Measurements from ENCODE around the gene PREX1.

PREX1 gene

GRCh38 chr20:48728042-48728825, 99.6 kb downstream of the PREX1 start:
- TF ChIP-seq CSDC2 (CRISPR knock-in tag; IDR thresholded peaks at IDR 0.05) (no peak), ESRRG (CRISPR knock-in tag; IDR thresholded peaks at IDR 0.05) (no peak), ZNF565 (CRISPR knock-in tag; conservative IDR thresholded peaks at IDR 0.05; ENCODE audit: low read depth) (no peak), BACH2 (CRISPR knock-in tag; IDR thresholded peaks at IDR 0.05; ENCODE audit: borderline replicate concordance) (no peak), TCF4 (CRISPR knock-in tag; IDR thresholded peaks at IDR 0.05; ENCODE audit: borderline replicate concordance) (no peak), ZC3H10 (CRISPR knock-in tag; IDR thresholded peaks at IDR 0.05) (no peak), PPARA (CRISPR knock-in tag; IDR thresholded peaks at IDR 0.05; ENCODE audit: borderline replicate concordance) (no peak)
- TF ChIP-seq, protein P1, sequence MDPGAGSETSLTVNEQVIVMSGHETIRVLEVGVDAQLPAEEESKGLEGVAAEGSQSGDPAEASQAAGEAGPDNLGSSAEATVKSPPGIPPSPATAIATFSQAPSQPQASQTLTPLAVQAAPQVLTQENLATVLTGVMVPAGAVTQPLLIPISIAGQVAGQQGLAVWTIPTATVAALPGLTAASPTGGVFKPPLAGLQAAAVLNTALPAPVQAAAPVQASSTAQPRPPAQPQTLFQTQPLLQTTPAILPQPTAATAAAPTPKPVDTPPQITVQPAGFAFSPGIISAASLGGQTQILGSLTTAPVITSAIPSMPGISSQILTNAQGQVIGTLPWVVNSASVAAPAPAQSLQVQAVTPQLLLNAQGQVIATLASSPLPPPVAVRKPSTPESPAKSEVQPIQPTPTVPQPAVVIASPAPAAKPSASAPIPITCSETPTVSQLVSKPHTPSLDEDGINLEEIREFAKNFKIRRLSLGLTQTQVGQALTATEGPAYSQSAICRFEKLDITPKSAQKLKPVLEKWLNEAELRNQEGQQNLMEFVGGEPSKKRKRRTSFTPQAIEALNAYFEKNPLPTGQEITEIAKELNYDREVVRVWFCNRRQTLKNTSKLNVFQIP (CRISPR knock-in tag; IDR thresholded peaks at IDR 0.05; ENCODE audit: borderline replicate concordance, low read depth) = no peak
- ATAC-seq = no peak

DNA sequence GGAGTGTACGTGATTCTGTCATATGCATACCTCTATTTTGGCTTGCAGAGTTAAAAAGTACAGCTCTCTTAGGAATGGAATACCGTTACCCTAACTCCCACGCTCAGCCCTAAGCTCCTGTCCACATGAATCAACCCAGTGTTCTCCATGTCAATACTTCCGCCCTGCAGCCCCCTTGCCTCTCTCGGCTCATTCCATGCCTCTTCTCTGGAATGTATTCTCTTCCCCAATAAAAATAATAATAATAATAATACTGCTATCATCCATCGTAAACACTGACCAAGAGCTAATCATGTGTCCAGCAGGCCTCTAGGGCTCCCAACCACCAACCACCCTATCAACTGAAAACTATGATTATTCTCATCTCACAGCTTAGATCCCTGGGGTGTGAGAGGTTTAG, 100.6 kb downstream of the PREX1 start:
- TF ChIP-seq, protein P2, sequence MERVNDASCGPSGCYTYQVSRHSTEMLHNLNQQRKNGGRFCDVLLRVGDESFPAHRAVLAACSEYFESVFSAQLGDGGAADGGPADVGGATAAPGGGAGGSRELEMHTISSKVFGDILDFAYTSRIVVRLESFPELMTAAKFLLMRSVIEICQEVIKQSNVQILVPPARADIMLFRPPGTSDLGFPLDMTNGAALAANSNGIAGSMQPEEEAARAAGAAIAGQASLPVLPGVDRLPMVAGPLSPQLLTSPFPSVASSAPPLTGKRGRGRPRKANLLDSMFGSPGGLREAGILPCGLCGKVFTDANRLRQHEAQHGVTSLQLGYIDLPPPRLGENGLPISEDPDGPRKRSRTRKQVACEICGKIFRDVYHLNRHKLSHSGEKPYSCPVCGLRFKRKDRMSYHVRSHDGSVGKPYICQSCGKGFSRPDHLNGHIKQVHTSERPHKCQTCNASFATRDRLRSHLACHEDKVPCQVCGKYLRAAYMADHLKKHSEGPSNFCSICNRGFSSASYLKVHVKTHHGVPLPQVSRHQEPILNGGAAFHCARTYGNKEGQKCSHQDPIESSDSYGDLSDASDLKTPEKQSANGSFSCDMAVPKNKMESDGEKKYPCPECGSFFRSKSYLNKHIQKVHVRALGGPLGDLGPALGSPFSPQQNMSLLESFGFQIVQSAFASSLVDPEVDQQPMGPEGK (CRISPR knock-in tag; IDR thresholded peaks at IDR 0.05; ENCODE audit: borderline replicate concordance) = no peak
- TF ChIP-seq ZC3H10 (CRISPR knock-in tag; IDR thresholded peaks at IDR 0.05) (no peak), ZFP30 (CRISPR knock-in tag; IDR thresholded peaks at IDR 0.05) (no peak), SNAI2 (CRISPR knock-in tag; IDR thresholded peaks at IDR 0.05) (no peak), OSR1 (CRISPR knock-in tag; IDR thresholded peaks at IDR 0.05) (no peak), ZNF8 (CRISPR knock-in tag; IDR thresholded peaks at IDR 0.05) (no peak), ESRRG (CRISPR knock-in tag; IDR thresholded peaks at IDR 0.05) (no peak), TSHZ2 (CRISPR knock-in tag; IDR thresholded peaks at IDR 0.05) (no peak), ZNF70 (CRISPR knock-in tag; IDR thresholded peaks at IDR 0.05) (no peak), ZNF565 (CRISPR knock-in tag; conservative IDR thresholded peaks at IDR 0.05; ENCODE audit: low read depth) (no peak), TCF4 (CRISPR knock-in tag; IDR thresholded peaks at IDR 0.05; ENCODE audit: borderline replicate concordance) (no peak), CSDC2 (CRISPR knock-in tag; IDR thresholded peaks at IDR 0.05) (no peak), TOX (CRISPR knock-in tag; IDR thresholded peaks at IDR 0.05; ENCODE audit: borderline replicate concordance) (no peak), BACH2 (CRISPR knock-in tag; IDR thresholded peaks at IDR 0.05; ENCODE audit: borderline replicate concordance) (no peak), GLIS3 (CRISPR knock-in tag; IDR thresholded peaks at IDR 0.05) (no peak), ARNTL (CRISPR knock-in tag; IDR thresholded peaks at IDR 0.05; ENCODE audit: borderline replicate concordance, low read depth) (no peak)
- TF ChIP-seq, protein P1 (CRISPR knock-in tag; IDR thresholded peaks at IDR 0.05; ENCODE audit: borderline replicate concordance, low read depth) = no peak
- TF ChIP-seq, protein P3, sequence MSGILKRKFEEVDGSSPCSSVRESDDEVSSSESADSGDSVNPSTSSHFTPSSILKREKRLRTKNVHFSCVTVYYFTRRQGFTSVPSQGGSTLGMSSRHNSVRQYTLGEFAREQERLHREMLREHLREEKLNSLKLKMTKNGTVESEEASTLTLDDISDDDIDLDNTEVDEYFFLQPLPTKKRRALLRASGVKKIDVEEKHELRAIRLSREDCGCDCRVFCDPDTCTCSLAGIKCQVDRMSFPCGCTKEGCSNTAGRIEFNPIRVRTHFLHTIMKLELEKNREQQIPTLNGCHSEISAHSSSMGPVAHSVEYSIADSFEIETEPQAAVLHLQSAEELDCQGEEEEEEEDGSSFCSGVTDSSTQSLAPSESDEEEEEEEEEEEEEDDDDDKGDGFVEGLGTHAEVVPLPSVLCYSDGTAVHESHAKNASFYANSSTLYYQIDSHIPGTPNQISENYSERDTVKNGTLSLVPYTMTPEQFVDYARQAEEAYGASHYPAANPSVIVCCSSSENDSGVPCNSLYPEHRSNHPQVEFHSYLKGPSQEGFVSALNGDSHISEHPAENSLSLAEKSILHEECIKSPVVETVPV (CRISPR knock-in tag; IDR thresholded peaks at IDR 0.05) = no peak
- TF ChIP-seq, protein P4, sequence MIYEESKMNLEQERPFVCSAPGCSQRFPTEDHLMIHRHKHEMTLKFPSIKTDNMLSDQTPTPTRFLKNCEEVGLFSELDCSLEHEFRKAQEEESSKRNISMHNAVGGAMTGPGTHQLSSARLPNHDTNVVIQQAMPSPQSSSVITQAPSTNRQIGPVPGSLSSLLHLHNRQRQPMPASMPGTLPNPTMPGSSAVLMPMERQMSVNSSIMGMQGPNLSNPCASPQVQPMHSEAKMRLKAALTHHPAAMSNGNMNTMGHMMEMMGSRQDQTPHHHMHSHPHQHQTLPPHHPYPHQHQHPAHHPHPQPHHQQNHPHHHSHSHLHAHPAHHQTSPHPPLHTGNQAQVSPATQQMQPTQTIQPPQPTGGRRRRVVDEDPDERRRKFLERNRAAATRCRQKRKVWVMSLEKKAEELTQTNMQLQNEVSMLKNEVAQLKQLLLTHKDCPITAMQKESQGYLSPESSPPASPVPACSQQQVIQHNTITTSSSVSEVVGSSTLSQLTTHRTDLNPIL (CRISPR knock-in tag; IDR thresholded peaks at IDR 0.05; ENCODE audit: low read depth) = no peak
- ATAC-seq = no peak
